ENCODE results near the gene RBM27. TPM values are rescaled to one million over a fixed set of nuclear protein-coding genes. Genes with fewer than 3 reads are reported as not detected.

RBM27 gene
- 1 to 10 TPM; 8.6 to 8.9 TPM for total RNA-seq

GRCh38 chr5:146203011-146203871 is at the start of gene RBM27:
Gene RBM27 (plus strand): TSS chr5:146203605. CDS start chr5:146203766, 161 bp downstream.
- Histone ChIP-seq H3K4me3 (peak within 1 kb of the TSS; percentile 82 to 87), H3K36me3 (replicated peaks in 1 of 2; ENCODE audit: insufficient read depth in 1 of 2, low read depth in 2 of 2) (no peaks in the 10 kb centered on the region), H3K27me3 (no peaks in the 10 kb centered on the region), H3K4me1 (peaks cover 21% of the 10 kb centered on the region), H3K9me3 (no peaks in the 10 kb centered on the region), H3K27ac (peak within 1 kb of the TSS; percentile 54 to 84 (median 69))
- peak; percentile 100 for ATAC-seq
- peak in 2 of 7 experiments; percentile 18 to 25 for TF ChIP-seq CTCF (IDR thresholded peaks at IDR 0.05)
- peak; percentile 44 to 83 (median 82) for TF ChIP-seq POLR2A (IDR thresholded peaks at IDR 0.05)
- 0% methylated on average over 37 to 42 of the region's 48 CpGs for WGBS, 2 donors
- intact Hi-C loops (cut with DNase I) = no loop called here
- peak; percentile 97 to 98 (median 98) for DNase-seq

GRCh38 chr5:146158255-146158654 is 45.1 kb upstream of the RBM27 start:
- DNase-seq (no peak), ATAC-seq (no peak)
- Histone ChIP-seq H3K9me3 (no peaks in the 10 kb centered on the region), H3K27ac (no peak overlapping the region), H3K4me3 (no peak overlapping the region), H3K27me3 (no peaks in the 10 kb centered on the region), H3K36me3 (replicated peaks in 1 of 2; ENCODE audit: insufficient read depth in 1 of 2, low read depth in 2 of 2) (peaks cover 7 to 44% of the 10 kb centered on the region in 2 donors), H3K4me1 (no peaks in the 10 kb centered on the region)
- TF ChIP-seq POLR2A (IDR thresholded peaks at IDR 0.05) (no peak), CTCF (IDR thresholded peaks at IDR 0.05) (no peak)
- intact Hi-C loops (cut with DNase I) = no loop called here

- no peaks in the 10 kb centered on the region for H3K9me3 ChIP-seq
- TF ChIP-seq CTCF (IDR thresholded peaks at IDR 0.05) = no peak
- no peak for TF ChIP-seq POLR2A (IDR thresholded peaks at IDR 0.05)
- intact Hi-C loops (cut with DNase I) = loop anchor here (10.0 kb wide), 1 partner anchor 110 kb away; no protein-coding TSS in a partner anchor
- peaks cover 9 to 44% of the 10 kb centered on the region in 2 donors for H3K36me3 ChIP-seq (replicated peaks in 1 of 2; ENCODE audit: insufficient read depth in 1 of 2, low read depth in 2 of 2)
- 95 to 96% methylated on average over 2 of the region's 2 CpGs for WGBS, 2 donors
- no peak for ATAC-seq
- no peak overlapping the region for H3K27ac ChIP-seq
- no peaks in the 10 kb centered on the region for H3K4me1 ChIP-seq
- DNase-seq = no peak
- no peaks in the 10 kb centered on the region for H3K27me3 ChIP-seq
- H3K4me3 ChIP-seq = no peak overlapping the region
These were observed 39.0 kb upstream of the RBM27 start for GRCh38 chr5:146164382-146164781.

- 88 to 90% methylated on average over 1 of the region's 1 CpG for WGBS, 2 donors
- intact Hi-C loops (cut with DNase I) = loop anchor here (10.0 kb wide), 1 partner anchor 109 kb away; no protein-coding TSS in a partner anchor
- no peak for ATAC-seq
These were observed 37.9 kb upstream of the RBM27 start for GRCh38 chr5:146165460-146165859.

More at GRCh38 chr5:146165460-146165859, 37.9 kb upstream of the RBM27 start:
- no peak for TF ChIP-seq CTCF (IDR thresholded peaks at IDR 0.05)
- no peak for TF ChIP-seq POLR2A (IDR thresholded peaks at IDR 0.05)
- H3K4me1 ChIP-seq = no peaks in the 10 kb centered on the region
- H3K27ac ChIP-seq = no peak overlapping the region
- H3K9me3 ChIP-seq = no peaks in the 10 kb centered on the region
- H3K36me3 ChIP-seq (replicated peaks in 1 of 2; ENCODE audit: insufficient read depth in 1 of 2, low read depth in 2 of 2) = peaks cover 9 to 44% of the 10 kb centered on the region in 2 donors
- H3K4me3 ChIP-seq = no peak overlapping the region
- no peaks in the 10 kb centered on the region for H3K27me3 ChIP-seq
- no peak for DNase-seq

All from body of pancreas (tissue), 4 donors.